ENCODE measurements around the gene STXBP6.

DNA sequence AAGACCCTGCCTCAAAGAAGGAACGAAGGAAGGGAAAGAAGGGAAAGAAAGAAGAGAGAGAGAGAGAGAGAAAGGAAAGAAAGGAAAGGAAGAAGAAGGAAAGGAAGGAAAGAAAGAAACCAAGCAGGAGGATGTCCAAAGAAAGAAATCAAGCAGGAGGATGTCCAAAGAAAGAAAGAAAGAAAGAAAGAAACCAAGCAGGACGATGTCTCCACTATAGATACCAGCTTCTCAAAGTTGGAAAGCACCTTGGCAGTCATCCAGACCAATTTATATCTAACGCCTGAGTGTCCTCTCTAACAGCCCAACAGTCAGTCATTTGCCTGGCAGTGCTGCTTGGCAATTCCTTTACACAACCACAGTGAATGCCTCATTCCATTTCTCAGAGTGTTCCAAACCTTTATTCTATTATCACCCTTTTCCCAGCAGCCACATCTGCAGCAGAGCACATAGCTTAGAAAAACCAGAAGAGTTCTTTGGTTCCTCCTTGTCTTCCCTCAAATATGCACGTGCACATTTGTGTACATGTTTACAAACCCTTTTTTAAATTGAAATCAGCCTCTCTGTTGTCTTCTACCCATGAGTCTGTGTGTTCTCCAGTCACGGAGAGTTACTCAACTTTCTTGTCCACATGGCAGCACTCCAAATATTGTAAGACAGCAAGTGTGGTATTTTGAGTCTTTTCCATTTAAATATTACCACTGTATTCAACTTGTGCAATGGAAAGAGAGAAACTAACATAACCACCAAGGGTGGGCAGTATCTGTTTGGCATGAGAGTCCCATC lies 138.4 kb downstream of the STXBP6 start:
- TF ChIP-seq, protein P1, sequence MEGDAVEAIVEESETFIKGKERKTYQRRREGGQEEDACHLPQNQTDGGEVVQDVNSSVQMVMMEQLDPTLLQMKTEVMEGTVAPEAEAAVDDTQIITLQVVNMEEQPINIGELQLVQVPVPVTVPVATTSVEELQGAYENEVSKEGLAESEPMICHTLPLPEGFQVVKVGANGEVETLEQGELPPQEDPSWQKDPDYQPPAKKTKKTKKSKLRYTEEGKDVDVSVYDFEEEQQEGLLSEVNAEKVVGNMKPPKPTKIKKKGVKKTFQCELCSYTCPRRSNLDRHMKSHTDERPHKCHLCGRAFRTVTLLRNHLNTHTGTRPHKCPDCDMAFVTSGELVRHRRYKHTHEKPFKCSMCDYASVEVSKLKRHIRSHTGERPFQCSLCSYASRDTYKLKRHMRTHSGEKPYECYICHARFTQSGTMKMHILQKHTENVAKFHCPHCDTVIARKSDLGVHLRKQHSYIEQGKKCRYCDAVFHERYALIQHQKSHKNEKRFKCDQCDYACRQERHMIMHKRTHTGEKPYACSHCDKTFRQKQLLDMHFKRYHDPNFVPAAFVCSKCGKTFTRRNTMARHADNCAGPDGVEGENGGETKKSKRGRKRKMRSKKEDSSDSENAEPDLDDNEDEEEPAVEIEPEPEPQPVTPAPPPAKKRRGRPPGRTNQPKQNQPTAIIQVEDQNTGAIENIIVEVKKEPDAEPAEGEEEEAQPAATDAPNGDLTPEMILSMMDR (IDR thresholded peaks at IDR 0.05 in 4 of 5, conservative IDR thresholded peaks at IDR 0.05 in 1 of 5), result no peak
- TF ChIP-seq POLR2A (IDR thresholded peaks at IDR 0.05), result no peak
